HG03457 (cell line): Measurements from ENCODE around the gene BDKRB1.

ENCODE experiments used
- ATAC-seq: cut with Tn5 transposase; IDR thresholded peaks from one replicate; pipeline ENCODE4 v1.9.1; 2021; ENCODE audit warnings: moderate number of reproducible peaks; ENCODE audit not compliant: unreplicated experiment

Gene BDKRB1

DNA sequence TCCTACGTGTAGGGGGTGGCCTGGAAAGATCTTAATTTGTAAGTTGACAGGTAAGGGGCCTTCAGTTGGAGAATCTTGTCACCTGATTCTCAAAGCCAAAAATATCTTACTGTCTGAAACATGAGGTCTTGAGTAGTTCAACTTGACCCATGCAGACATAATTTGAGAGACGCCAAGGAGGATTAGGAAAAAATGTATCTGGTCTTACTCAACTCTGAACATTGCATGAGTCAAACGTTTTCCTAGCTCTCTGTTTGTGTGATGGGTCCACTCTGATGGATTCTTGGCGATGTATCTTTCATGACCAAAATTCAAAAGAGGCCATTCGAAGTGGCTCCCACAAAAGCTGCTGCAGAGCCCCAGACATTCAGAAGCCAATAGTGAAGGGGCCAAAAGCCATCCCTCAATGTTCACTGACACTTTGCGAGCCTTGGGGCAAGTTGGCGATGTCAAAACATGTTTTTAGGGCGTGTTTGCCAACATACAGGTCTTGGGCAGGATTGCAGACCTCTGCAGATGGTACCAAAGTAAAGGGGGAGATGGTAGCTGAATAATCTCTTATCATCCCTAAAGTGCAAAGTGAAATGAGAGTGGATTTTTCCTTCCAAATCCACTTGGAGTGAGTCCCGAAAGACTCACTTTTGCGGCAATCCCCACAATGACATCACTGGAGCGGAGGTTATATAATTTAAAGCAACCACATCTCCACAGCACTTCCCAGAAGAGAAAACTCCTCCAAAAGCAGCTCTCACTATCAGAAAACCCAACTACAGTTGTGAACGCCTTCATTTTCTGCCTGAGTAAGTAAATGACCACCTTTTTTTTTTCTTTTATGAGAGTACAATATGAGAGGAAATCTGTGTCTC, at the start of gene BDKRB1:
Gene BDKRB1 (plus strand): TSS at position 710 of the 866 bp plus-strand sequence. CDS start 7,473 bp downstream, outside the sequence.
- no peak for ATAC-seq

GRCh38 chr14:96206461-96206860, 49.5 kb upstream of the BDKRB1 start:
- ATAC-seq, result no peak

- no peak for ATAC-seq
Observed at GRCh38 chr14:96207686-96208085, 48.3 kb upstream of the BDKRB1 start.

DNA sequence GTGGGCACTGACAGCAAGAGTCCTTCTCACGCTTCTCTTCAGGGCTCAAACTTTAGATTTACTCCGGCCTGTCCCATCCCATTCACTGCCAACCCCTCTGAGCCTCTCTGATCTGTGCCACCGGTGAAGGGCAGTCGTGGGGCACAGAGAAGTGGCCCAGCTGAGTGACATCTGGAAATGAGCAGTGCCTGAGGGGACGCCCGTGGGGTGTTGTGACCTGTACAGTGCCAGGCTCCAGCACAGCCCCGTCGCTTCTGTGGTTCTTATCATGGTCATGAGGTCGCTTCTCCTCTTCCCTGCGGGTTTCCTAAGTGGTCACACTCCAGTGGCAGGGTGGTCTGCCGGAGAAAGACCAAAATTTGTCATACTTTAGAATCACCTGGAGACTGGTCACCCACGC, 47.3 kb upstream of the BDKRB1 start:
- ATAC-seq, result no peak

DNA sequence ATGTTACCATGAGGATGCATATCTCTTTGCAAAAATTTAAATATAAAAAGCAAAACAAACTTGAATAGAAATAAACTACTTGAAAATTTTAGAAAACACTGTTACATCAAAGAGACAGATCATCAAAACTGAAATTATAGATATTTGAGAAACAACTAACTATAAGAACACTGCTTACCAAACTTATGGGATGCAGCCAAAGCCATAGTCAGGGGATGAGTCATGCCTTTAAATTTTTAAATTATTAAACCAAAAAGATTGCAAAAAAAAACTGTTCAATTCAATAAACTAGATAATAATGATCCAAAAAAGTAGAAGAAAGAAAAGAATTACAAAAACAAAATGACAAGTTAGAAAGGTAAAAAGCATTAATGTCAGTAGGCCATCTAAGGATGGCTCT, 43.9 kb upstream of the BDKRB1 start:
- no peak for ATAC-seq

GRCh38 chr14:96212896-96213295, 43.1 kb upstream of the BDKRB1 start:
- no peak for ATAC-seq

DNA sequence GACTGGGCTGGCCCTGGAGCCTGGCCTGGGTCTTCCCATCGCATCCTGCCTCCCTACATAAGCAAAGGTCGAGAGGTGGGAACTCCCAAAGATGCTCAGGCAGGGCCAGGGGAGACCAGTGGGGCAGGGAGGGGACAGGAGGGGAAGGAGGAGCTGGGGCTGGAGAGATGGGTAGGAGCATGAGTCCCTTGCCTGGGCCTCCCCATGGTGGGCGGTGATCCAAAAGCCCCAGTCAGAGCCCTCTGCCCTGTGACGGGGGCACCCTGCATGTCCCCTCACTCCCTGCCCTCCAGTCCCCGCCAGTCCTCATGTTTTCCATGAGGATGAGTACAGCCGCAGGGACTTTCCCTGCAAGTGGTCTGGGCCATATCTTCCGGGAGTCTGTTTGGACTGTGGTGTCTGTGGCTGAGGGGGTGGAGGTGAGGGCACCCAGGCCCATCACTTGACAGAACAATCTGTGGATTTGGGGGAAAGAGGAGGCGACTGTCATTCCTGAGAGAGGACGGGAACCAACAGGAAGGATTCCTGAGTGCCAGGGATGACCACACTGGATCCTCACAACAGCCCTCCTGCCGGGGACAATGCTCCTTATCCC, 42.0 kb upstream of the BDKRB1 start:
- no peak for ATAC-seq

- no peak for ATAC-seq
Observed at GRCh38 chr14:96214793-96215192, 41.2 kb upstream of the BDKRB1 start.

GRCh38 chr14:96215452-96216244, 40.4 kb upstream of the BDKRB1 start:
- ATAC-seq, result no peak

DNA sequence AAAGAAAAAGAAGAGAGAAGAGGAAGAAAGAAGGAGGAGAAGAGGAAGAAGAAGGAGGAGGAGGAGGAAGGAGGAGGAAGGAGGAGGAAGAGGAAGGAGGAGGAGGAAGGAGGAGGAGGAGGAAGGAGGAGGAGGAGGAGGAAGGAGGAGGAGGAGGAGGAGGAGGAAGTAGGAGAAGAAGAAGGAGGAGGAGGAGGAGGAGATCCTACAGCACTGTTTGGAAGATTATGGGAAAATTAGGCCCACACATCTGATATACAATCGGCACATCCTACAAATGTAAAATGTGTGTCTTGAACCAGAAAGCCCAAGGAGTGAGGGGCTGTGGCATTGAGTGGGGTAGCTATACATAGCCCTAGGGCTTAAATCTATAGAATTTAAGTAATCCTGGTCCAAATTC, 39.4 kb upstream of the BDKRB1 start:
- no peak for ATAC-seq

DNA sequence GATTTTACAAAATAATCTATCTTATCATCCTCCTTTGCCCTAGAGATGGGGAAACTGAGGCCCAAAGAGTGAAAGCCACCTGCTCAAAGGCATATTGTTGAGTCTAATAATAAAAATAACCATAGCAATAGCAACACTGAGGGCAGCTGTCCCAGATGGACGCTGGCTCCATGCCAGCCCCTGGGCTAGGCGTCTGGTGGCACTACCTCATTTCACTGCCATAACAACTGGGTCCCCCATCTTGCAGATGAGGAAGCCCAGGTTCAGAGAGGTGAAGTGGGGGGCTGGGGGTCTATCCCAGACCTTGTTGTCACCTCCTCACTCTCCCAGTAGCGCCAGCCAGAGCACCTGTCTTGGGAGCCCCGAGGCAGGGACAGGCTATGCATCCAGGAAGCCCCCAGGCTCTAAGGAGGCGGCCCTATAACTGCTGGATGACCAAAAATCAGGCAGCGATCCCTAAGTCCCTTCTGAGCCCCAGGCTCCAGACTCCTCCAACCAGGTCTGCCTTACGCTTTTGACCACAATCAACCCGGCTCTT, 38.6 kb upstream of the BDKRB1 start:
- no peak for ATAC-seq

DNA sequence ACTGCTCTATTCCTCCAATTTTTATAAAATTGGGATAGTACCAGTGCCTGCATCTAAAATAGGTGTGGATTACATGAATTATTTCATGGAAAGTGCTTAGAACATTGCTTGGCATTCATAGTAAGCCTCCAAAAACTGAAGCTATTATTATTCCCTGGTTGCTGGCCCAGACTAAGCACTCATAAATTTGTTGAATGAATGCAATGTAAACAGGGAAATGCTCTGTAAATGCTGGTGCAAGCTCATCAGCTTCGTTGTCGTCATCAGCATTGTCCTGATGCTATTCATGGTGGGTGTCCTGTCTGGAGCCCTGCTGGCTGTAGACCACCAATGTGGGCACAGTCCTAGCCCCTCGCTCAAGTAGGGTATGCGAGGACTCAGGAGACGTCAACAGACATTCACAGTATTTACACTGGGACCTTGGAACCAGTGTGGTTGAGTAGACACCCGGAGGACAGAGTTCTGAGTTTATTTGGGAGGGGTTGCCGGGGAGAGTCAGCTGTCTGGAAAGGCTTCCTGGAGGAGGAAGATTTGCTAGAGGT, 34.8 kb upstream of the BDKRB1 start:
- ATAC-seq, result no peak

DNA sequence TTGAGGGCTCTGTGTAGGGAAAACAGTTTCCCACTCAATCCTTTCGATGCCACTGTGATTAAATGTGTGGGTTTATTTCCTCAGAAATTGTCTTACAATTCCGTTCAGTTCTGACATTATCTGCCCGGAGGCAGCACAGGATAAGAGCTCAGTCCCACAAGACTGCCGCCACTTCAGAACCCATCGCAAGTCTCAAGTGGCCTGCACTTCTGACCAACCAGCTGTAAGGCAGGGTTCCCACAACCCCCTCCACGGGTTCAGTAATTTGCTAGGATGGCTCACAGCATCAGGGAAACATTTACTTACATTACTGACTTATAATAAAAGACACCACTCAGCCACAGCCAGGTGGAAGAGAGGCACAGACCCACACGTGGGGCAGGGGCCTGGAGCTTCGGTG, 34.2 kb upstream of the BDKRB1 start:
- no peak for ATAC-seq

- ATAC-seq, result no peak
Observed at GRCh38 chr14:96224480-96225096, 31.4 kb upstream of the BDKRB1 start.

- ATAC-seq, result no peak
Observed at GRCh38 chr14:96225213-96225612, 30.8 kb upstream of the BDKRB1 start.

DNA sequence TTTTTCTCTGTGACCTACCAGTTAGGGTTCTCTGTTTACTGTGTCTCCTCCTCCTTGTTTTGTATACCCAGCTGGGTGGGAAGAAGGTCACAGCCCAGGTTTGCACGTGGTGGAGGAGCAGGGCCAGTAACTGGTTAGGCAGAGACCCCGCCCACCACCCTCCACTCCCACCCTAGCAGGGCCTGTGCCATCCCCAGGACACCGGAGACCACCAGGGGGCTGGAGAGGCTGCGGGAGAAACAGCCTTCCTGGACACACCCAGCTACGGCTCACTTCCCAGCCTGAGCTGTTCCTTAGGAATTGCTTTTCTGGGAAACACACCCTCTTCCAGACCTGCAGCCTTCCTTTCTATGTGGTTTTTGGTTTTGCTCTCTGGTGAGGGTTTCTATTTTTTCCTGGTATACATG, 30.3 kb upstream of the BDKRB1 start:
- no peak for ATAC-seq

DNA sequence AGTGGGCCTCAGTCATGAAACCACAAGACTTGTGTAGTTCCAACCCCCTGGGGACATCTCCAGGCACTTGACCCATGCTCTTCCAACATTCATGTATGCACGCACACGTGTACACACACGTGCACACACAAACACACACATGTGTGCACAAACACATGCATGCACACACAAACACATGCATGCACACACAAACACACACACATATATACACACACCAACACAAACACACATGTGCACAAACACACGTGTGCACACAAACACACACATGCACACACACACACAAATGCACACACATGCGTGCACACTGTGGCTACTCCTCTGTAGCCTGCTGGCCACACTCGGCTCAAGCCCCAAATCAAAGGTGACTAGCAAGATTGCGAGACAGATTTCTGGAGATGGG, 28.6 kb upstream of the BDKRB1 start:
- no peak for ATAC-seq

DNA sequence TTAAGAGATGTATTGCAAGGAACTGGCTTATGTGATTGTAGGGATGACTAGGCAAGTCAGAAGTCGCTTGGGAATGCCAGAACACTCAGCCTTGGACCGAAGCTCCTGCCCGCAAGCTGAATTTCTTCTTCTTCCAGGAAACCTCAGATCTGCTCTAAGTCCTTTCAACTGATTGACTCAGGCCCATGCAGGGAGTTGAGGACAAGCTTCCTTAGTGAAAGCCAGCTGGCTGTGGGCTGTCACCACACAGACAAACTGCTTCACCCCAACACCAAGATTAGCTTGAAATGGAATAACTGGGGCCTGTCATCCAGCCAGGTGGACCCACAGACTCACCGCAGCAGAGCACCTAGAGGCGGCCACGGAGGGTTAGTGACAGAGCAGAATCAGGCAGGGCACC, 26.7 kb upstream of the BDKRB1 start:
- ATAC-seq, result no peak

- ATAC-seq, result no peak
Observed at GRCh38 chr14:96231056-96231455, 25.0 kb upstream of the BDKRB1 start.

- no peak for ATAC-seq
Observed at GRCh38 chr14:96231526-96232130, 24.4 kb upstream of the BDKRB1 start.
